Ishikawa (cell line): ENCODE data around the gene ZNF543.

ENCODE experiments used
- CEBPB ChIP-seq: IDR thresholded peaks from 2 replicates; pipeline ENCODE4 v1.6.1; 2012
- CREB1 ChIP-seq: IDR thresholded peaks from 2 replicates; pipeline ENCODE4 v1.6.1; 2012; ENCODE audit warnings: low read depth
- EGR1 ChIP-seq: IDR thresholded peaks from 2 replicates; pipeline ENCODE4 v1.6.1; 2012
- EP300 ChIP-seq: IDR thresholded peaks from 2 replicates; pipeline ENCODE4 v1.6.1; 2012; ENCODE audit warnings: borderline replicate concordance
- FOXM1 ChIP-seq: IDR thresholded peaks from 2 replicates; pipeline ENCODE4 v1.6.1; 2012; ENCODE audit warnings: low read depth, borderline replicate concordance
- NFIC ChIP-seq: IDR thresholded peaks from 2 replicates; pipeline ENCODE4 v1.6.1; 2012
- RAD21 ChIP-seq: IDR thresholded peaks from 2 replicates; pipeline ENCODE4 v1.6.1; 2012; ENCODE audit warnings: low read depth
- TAF1 ChIP-seq: IDR thresholded peaks from 2 replicates; pipeline ENCODE4 v1.6.1; 2012; ENCODE audit warnings: low read depth, mild to moderate bottlenecking
- TEAD4 ChIP-seq: IDR thresholded peaks from 2 replicates; pipeline ENCODE4 v1.6.1; 2012
- YY1 ChIP-seq: IDR thresholded peaks from 2 replicates; pipeline ENCODE4 v1.6.1; 2012; ENCODE audit warnings: low read depth
- ZBTB7A ChIP-seq: IDR thresholded peaks from 2 replicates; pipeline ENCODE4 v1.6.1; 2012; ENCODE audit warnings: low read depth
- TF ChIP-seq, protein P1 (sequence below): IDR thresholded peaks from 2 replicates; pipeline ENCODE4 v1.6.1; 2012; ENCODE audit warnings: low read depth, mild to moderate bottlenecking
- TF ChIP-seq, protein P2 (sequence below): IDR thresholded peaks from 2 replicates; pipeline ENCODE4 v1.6.1; 2012

DNA sequence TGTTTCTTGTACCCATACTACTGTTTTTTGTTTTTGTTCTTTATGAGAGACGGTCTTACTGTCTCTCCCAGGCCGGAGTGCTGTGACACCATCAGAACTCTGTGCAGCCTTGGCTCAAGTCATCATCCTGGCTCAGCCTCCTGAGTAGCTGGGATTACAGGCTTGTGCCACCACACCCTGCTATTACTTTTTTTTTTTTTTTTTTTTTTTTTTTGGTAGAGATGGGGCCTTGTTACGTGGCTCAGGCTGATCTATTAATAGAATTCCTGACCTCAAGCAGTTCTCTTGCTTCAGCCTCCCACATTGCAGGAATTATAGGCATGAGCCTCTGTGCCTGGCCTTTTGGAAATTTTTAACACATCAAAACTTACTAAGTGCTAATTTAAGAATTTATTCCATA lies 27.9 kb downstream of the ZNF543 start:
- TF ChIP-seq EP300: no peak
- TF ChIP-seq, protein P1, sequence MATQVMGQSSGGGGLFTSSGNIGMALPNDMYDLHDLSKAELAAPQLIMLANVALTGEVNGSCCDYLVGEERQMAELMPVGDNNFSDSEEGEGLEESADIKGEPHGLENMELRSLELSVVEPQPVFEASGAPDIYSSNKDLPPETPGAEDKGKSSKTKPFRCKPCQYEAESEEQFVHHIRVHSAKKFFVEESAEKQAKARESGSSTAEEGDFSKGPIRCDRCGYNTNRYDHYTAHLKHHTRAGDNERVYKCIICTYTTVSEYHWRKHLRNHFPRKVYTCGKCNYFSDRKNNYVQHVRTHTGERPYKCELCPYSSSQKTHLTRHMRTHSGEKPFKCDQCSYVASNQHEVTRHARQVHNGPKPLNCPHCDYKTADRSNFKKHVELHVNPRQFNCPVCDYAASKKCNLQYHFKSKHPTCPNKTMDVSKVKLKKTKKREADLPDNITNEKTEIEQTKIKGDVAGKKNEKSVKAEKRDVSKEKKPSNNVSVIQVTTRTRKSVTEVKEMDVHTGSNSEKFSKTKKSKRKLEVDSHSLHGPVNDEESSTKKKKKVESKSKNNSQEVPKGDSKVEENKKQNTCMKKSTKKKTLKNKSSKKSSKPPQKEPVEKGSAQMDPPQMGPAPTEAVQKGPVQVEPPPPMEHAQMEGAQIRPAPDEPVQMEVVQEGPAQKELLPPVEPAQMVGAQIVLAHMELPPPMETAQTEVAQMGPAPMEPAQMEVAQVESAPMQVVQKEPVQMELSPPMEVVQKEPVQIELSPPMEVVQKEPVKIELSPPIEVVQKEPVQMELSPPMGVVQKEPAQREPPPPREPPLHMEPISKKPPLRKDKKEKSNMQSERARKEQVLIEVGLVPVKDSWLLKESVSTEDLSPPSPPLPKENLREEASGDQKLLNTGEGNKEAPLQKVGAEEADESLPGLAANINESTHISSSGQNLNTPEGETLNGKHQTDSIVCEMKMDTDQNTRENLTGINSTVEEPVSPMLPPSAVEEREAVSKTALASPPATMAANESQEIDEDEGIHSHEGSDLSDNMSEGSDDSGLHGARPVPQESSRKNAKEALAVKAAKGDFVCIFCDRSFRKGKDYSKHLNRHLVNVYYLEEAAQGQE: no peak
- TF ChIP-seq CREB1: no peak
- TF ChIP-seq RAD21: no peak
- no peak for TF ChIP-seq TEAD4
- TF ChIP-seq FOXM1: no peak
- no peak for TF ChIP-seq CEBPB
- TF ChIP-seq, protein P2, sequence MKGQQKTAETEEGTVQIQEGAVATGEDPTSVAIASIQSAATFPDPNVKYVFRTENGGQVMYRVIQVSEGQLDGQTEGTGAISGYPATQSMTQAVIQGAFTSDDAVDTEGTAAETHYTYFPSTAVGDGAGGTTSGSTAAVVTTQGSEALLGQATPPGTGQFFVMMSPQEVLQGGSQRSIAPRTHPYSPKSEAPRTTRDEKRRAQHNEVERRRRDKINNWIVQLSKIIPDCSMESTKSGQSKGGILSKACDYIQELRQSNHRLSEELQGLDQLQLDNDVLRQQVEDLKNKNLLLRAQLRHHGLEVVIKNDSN: no peak
- TF ChIP-seq NFIC: no peak
- TF ChIP-seq ZBTB7A: no peak
- TF ChIP-seq YY1: no peak
- no peak for TF ChIP-seq EGR1
- TF ChIP-seq TAF1: no peak
